GM23248 (cell line): ENCODE results near the gene KCND3. TPM values are rescaled to one million over a fixed set of nuclear protein-coding genes. Genes with fewer than 3 reads are reported as not detected.

Experiments
- DNase-seq: peaks from one replicate; pipeline ENCODE4 v3.0.0-alpha.2; 2015
- H2AFZ ChIP-seq: fragments of 200-600 bp; sonication (generic); 2 replicates; pipeline ENCODE4 v1.6.1; 2016; ENCODE audit warnings: antibody characterized with exemption
- H3F3A ChIP-seq: fragments of 200-600 bp; sonication (generic); 2 replicates; pipeline ENCODE4 v1.6.1; 2016; ENCODE audit warnings: mild to moderate bottlenecking, antibody characterized with exemption, mixed run types; ENCODE audit not compliant: insufficient read depth
- H3K27ac ChIP-seq: fragments of 200-600 bp; sonication (generic); 2 replicates; pipeline ENCODE4 v1.5.1; 2016; ENCODE audit warnings: mild to moderate bottlenecking
- H3K27me3 ChIP-seq: fragments of 200-600 bp; sonication (generic); replicated peaks from 2 replicates; pipeline ENCODE4 v1.6.1; 2016; ENCODE audit warnings: mild to moderate bottlenecking; ENCODE audit not compliant: insufficient read depth
- H3K36me3 ChIP-seq: fragments of 200-600 bp; sonication (generic); 2 replicates; pipeline ENCODE4 v1.6.1; 2016; ENCODE audit warnings: low read depth, mild to moderate bottlenecking
- H3K4me1 ChIP-seq: fragments of 200-600 bp; sonication (generic); 2 replicates; pipeline ENCODE4 v1.6.1; 2016; ENCODE audit warnings: mild to moderate bottlenecking; ENCODE audit not compliant: insufficient read depth
- H3K4me2 ChIP-seq: fragments of 200-600 bp; sonication (generic); one replicate; pipeline ENCODE4 v1.6.1; 2016; ENCODE audit warnings: mild to moderate bottlenecking; ENCODE audit not compliant: unreplicated experiment
- H3K4me3 ChIP-seq: fragments of 200-600 bp; sonication (generic); 2 replicates; pipeline ENCODE4 v1.5.1; 2016; ENCODE audit warnings: mild to moderate bottlenecking
- H3K79me2 ChIP-seq: fragments of 200-600 bp; sonication (generic); 2 replicates; pipeline ENCODE4 v1.6.1; 2016; ENCODE audit warnings: mild to moderate bottlenecking; ENCODE audit not compliant: insufficient read depth
- H3K9ac ChIP-seq: fragments of 200-600 bp; sonication (generic); 2 replicates; pipeline ENCODE4 v1.6.1; 2016; ENCODE audit warnings: mild to moderate bottlenecking
- H3K9me2 ChIP-seq: fragments of 200-600 bp; sonication (generic); 2 replicates; pipeline ENCODE4 v1.6.1; 2016; ENCODE audit warnings: mixed run types, mild to moderate bottlenecking, moderate library complexity; ENCODE audit not compliant: insufficient read depth
- H3K9me3 ChIP-seq: fragments of 200-600 bp; sonication (generic); one replicate; pipeline ENCODE4 v1.6.1; 2017; ENCODE audit warnings: low read depth
- H4K20me1 ChIP-seq: fragments of 200-600 bp; sonication (generic); 2 replicates; pipeline ENCODE4 v1.6.0; 2016; ENCODE audit not compliant: insufficient read depth
- EZH2 ChIP-seq: fragments of 200-600 bp; sonication (generic); IDR thresholded peaks from 2 replicates; pipeline ENCODE4 v1.6.1; 2018; ENCODE audit warnings: antibody characterized with exemption, mild to moderate bottlenecking; ENCODE audit not compliant: insufficient read depth, poor library complexity, severe bottlenecking
- EZH2phosphoT487 ChIP-seq: fragments of 200-600 bp; sonication (generic); IDR thresholded peaks from 2 replicates; pipeline ENCODE4 v1.6.1; 2018; ENCODE audit warnings: antibody characterized with exemption, moderate library complexity, mild to moderate bottlenecking, low read depth; ENCODE audit not compliant: insufficient read depth
- WGBS, 2 experiments: methylation state at CpG; one replicate each; pipeline ENCODE4 v1.1.6; 2015 to 2017; ENCODE audit warnings: low lambda C conversion rate in 2 of 2, low coverage in 1 of 2; ENCODE audit errors: missing lambda C conversion rate in 2 of 2; 5-methylcytosine and 5-hydroxymethylcytosine counted together
- in situ Hi-C: fragments of 300-500 bp; cut with MboI; formaldehyde crosslinking; loops from 2 replicates; pipeline ENCODE4 v1.15.0; 2020
- polyA plus RNA-seq: library from polyadenylated mRNA; unstranded; fragments of >200 nt; fragmentation: Nextera tagmentation; extraction: Ambion mirVana; gene quantifications from 2 replicates; pipeline ENCODE4 v1.2.1, GENCODE V29; 2016
- total RNA-seq: library from RNA; depleted of rRNA; stranded (reverse); fragments of >200 nt; shearing (Covaris generic); gene quantifications from 2 replicates; pipeline ENCODE4 v1.2.3, GENCODE V29; 2014

Gene KCND3
- total and polyA plus RNA-seq, 2 experiments from 2014 or later: 0.08 to 0.22 TPM

GRCh38 chr1:111876631-111877030 lies 112.8 kb downstream of the KCND3 start:
- WGBS, 2 experiments: 7 to 19% methylated on average over 3 of the region's 3 CpGs
- no peaks in the 10 kb centered on the region for H4K20me1 ChIP-seq
- H3K9me2 ChIP-seq: no peaks in the 10 kb centered on the region
- no peak overlapping the region for H2AFZ ChIP-seq
- no peak overlapping the region for H3K4me2 ChIP-seq
- H3K36me3 ChIP-seq: no peaks in the 10 kb centered on the region
- H3K79me2 ChIP-seq: no peaks in the 10 kb centered on the region
- no peaks in the 10 kb centered on the region for H3K9me3 ChIP-seq
- H3K27me3 ChIP-seq: peaks cover 5% of the 10 kb centered on the region; the same call in 1 of the 2 replicates
- no peak overlapping the region for H3K4me3 ChIP-seq
- TF ChIP-seq EZH2phosphoT487 (no peak), EZH2 (no peak)
- no peak overlapping the region for H3K9ac ChIP-seq
- no peak overlapping the region for H3K27ac ChIP-seq
- no peak for DNase-seq
- no peaks in the 10 kb centered on the region for H3F3A ChIP-seq
- in situ Hi-C loops: no loop called here
- no peaks in the 10 kb centered on the region for H3K4me1 ChIP-seq

- Histone ChIP-seq H3K9me2 (no peaks in the 10 kb centered on the region), H3K4me1 (no peaks in the 10 kb centered on the region), H4K20me1 (no peaks in the 10 kb centered on the region), H3K4me3 (no peak overlapping the region), H3K9ac (no peak overlapping the region), H3K4me2 (no peak overlapping the region), H3F3A (no peaks in the 10 kb centered on the region), H3K79me2 (no peaks in the 10 kb centered on the region), H3K27ac (no peak overlapping the region), H3K36me3 (no peaks in the 10 kb centered on the region), H2AFZ (no peak overlapping the region), H3K9me3 (no peaks in the 10 kb centered on the region), H3K27me3 (peaks cover 5% of the 10 kb centered on the region; the same call in 1 of the 2 replicates)
- no peak for DNase-seq
- no peak for TF ChIP-seq EZH2
- no peak for TF ChIP-seq EZH2phosphoT487
- in situ Hi-C loops: no loop called here
- WGBS, 2 experiments: 21 to 29% methylated on average over 3 of the region's 3 CpGs
Observed at GRCh38 chr1:111875640-111876039, 113.8 kb downstream of the KCND3 start.

- DNase-seq: no peak
- Histone ChIP-seq H3K9me3 (no peaks in the 10 kb centered on the region), H3K79me2 (no peaks in the 10 kb centered on the region), H3K36me3 (no peaks in the 10 kb centered on the region), H3K4me2 (no peak overlapping the region), H2AFZ (no peak overlapping the region), H3K27ac (no peak overlapping the region), H3K4me1 (no peaks in the 10 kb centered on the region), H4K20me1 (no peaks in the 10 kb centered on the region), H3K27me3 (peaks cover 5% of the 10 kb centered on the region; the same call in 1 of the 2 replicates), H3F3A (no peaks in the 10 kb centered on the region), H3K9me2 (no peaks in the 10 kb centered on the region), H3K9ac (no peak overlapping the region), H3K4me3 (no peak overlapping the region)
- TF ChIP-seq EZH2phosphoT487 (no peak), EZH2 (no peak)
- in situ Hi-C loops: no loop called here
- WGBS, 2 experiments: 34 to 40% methylated on average over 5 of the region's 5 CpGs
Observed at GRCh38 chr1:111873460-111874030, 115.9 kb downstream of the KCND3 start.

- H3K9ac ChIP-seq: no peak overlapping the region
- no peak for TF ChIP-seq EZH2
- TF ChIP-seq EZH2phosphoT487: no peak
- in situ Hi-C loops: no loop called here
- no peak overlapping the region for H3K27ac ChIP-seq
- H4K20me1 ChIP-seq: no peaks in the 10 kb centered on the region
- H3K36me3 ChIP-seq: no peaks in the 10 kb centered on the region
- H3K79me2 ChIP-seq: no peaks in the 10 kb centered on the region
- 67 to 76% methylated on average over 1 of the region's 1 CpG for WGBS, 2 experiments
- H3K4me2 ChIP-seq: no peak overlapping the region
- no peaks in the 10 kb centered on the region for H3K4me1 ChIP-seq
- H2AFZ ChIP-seq: no peak overlapping the region
- peaks cover 5% of the 10 kb centered on the region; the same call in 1 of the 2 replicates for H3K27me3 ChIP-seq
- no peaks in the 10 kb centered on the region for H3K9me2 ChIP-seq
- no peaks in the 10 kb centered on the region for H3K9me3 ChIP-seq
- H3F3A ChIP-seq: no peaks in the 10 kb centered on the region
- no peak overlapping the region for H3K4me3 ChIP-seq
- DNase-seq: no peak
Observed at GRCh38 chr1:111870181-111870580, 119.3 kb downstream of the KCND3 start.
